ENCODE measurements around the gene OSBPL10.

DNA sequence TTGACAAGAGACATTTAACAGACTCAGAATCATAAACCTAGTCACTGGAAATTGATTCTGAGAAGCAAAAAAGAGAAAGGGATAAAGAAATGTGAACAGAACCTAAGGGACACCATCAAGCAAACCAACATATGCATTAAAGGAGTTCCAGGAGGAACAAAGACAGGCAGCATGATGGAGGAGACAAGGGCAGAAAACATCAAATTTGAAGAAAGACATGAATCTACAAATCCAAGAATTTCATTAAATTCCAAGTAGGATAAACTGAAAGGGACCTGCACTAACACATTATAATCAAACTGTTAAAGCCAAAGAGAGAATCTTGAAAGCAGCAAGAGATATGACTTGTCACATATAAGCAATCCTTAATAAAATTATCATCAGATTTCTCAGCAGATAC, 326.1 kb downstream of the OSBPL10 start:
- TF ChIP-seq HMGXB4 (CRISPR knock-in tag; IDR thresholded peaks at IDR 0.05; ENCODE audit: borderline replicate concordance) (no peak), RCOR1 (IDR thresholded peaks at IDR 0.05; ENCODE audit: low read depth, low read length) (no peak), EP300 (IDR thresholded peaks at IDR 0.05) (no peak), RAD21 (conservative IDR thresholded peaks at IDR 0.05 in 1 of 2, IDR thresholded peaks at IDR 0.05 in 1 of 2) (no peak), CTCF (IDR thresholded peaks at IDR 0.05) (no peak), ZFP36 (IDR thresholded peaks at IDR 0.05; ENCODE audit: borderline replicate concordance, partially characterized antibody) (no peak), MAX (IDR thresholded peaks at IDR 0.05) (no peak), FOXS1 (CRISPR knock-in tag; IDR thresholded peaks at IDR 0.05) (no peak)
- TF ChIP-seq, protein P1, sequence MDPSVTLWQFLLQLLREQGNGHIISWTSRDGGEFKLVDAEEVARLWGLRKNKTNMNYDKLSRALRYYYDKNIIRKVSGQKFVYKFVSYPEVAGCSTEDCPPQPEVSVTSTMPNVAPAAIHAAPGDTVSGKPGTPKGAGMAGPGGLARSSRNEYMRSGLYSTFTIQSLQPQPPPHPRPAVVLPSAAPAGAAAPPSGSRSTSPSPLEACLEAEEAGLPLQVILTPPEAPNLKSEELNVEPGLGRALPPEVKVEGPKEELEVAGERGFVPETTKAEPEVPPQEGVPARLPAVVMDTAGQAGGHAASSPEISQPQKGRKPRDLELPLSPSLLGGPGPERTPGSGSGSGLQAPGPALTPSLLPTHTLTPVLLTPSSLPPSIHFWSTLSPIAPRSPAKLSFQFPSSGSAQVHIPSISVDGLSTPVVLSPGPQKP (IDR thresholded peaks at IDR 0.05; ENCODE audit: low read depth, low read length), result no peak
- TF ChIP-seq, protein P2, sequence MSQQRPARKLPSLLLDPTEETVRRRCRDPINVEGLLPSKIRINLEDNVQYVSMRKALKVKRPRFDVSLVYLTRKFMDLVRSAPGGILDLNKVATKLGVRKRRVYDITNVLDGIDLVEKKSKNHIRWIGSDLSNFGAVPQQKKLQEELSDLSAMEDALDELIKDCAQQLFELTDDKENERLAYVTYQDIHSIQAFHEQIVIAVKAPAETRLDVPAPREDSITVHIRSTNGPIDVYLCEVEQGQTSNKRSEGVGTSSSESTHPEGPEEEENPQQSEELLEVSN (IDR thresholded peaks at IDR 0.05; ENCODE audit: borderline replicate concordance, low read depth), result no peak

Data from A549 (cell line).